Smooth muscle cell (in vitro differentiated cells): ENCODE measurements around the gene ICA1. TPM values are rescaled to one million over a fixed set of nuclear protein-coding genes. Genes with fewer than 3 reads are reported as not detected.
A peak's percentile ranks its signal among the peaks of the same experiment; 100 is the strongest.
"Not testable (repeated sequence)": the region's sequence is repeated elsewhere in the genome, so short reads cannot be mapped to it uniquely, and the experiment has no call there.

Experiments
- DNase-seq: peaks from one replicate; lab custom pipeline; 2025; ENCODE audit not compliant: unreplicated experiment; lab: John Stamatoyannopoulos, UW
- H2AFZ ChIP-seq: fragments of 200-600 bp; sonication (generic); 2 replicates; pipeline ENCODE4 v1.6.0; 2016; ENCODE audit warnings: antibody characterized with exemption, low read depth, mild to moderate bottlenecking
- H3F3A ChIP-seq: fragments of 200-600 bp; sonication (generic); 2 replicates; pipeline ENCODE4 v1.6.0; 2017; ENCODE audit warnings: antibody characterized with exemption, low read depth
- H3K27ac ChIP-seq: fragments of 200-600 bp; sonication (generic); 2 replicates; pipeline ENCODE4 v1.5.1; 2016; ENCODE audit warnings: low read depth, mild to moderate bottlenecking
- H3K27me3 ChIP-seq: fragments of 200-600 bp; sonication (generic); 2 replicates; pipeline ENCODE4 v1.6.1; 2016; ENCODE audit warnings: low read depth, mild to moderate bottlenecking
- H3K36me3 ChIP-seq: fragments of 200-600 bp; sonication (generic); 2 replicates; pipeline ENCODE4 v1.5.1; 2016; ENCODE audit warnings: low read depth
- H3K4me1 ChIP-seq: fragments of 200-600 bp; sonication (generic); 2 replicates; pipeline ENCODE4 v1.5.1; 2016; ENCODE audit warnings: low read depth
- H3K4me2 ChIP-seq: fragments of 200-600 bp; sonication (generic); 2 replicates; pipeline ENCODE4 v1.6.0; 2016; ENCODE audit warnings: mild to moderate bottlenecking
- H3K4me3 ChIP-seq: fragments of 200-600 bp; sonication (generic); 2 replicates; pipeline ENCODE4 v1.5.1; 2016; ENCODE audit warnings: mild to moderate bottlenecking
- H3K79me2 ChIP-seq: fragments of 200-600 bp; sonication (generic); 2 replicates; pipeline ENCODE4 v1.6.0; 2016; ENCODE audit warnings: low read depth, mild to moderate bottlenecking
- H3K9ac ChIP-seq: fragments of 200-600 bp; sonication (generic); 2 replicates; pipeline ENCODE4 v1.6.0; 2016; ENCODE audit warnings: low read depth
- H3K9me3 ChIP-seq: fragments of 200-600 bp; sonication (generic); replicated peaks from 2 replicates; pipeline ENCODE4 v1.5.1; 2016; ENCODE audit warnings: low read depth
- H4K20me1 ChIP-seq: fragments of 200-600 bp; sonication (generic); 2 replicates; pipeline ENCODE4 v1.6.0; 2016; ENCODE audit warnings: low read depth
- WGBS: methylation state at CpG from one replicate; pipeline ENCODE4 v1.1.7; 2016; ENCODE audit warnings: low lambda C conversion rate; 5-methylcytosine and 5-hydroxymethylcytosine counted together
- polyA plus RNA-seq: library from polyadenylated mRNA; unstranded; fragments of >200 nt; fragmentation: Nextera tagmentation; extraction: Ambion mirVana; gene quantifications from 2 replicates; pipeline ENCODE4 v1.2.1, GENCODE V29; 2016
- small RNA-seq: library from RNA; depleted of rRNA; stranded (forward); fragments of <200 nt; gene quantifications from one replicate; pipeline ENCODE3, GENCODE V24; 2014
- total RNA-seq: library from RNA; depleted of rRNA; stranded (reverse); fragments of >200 nt; gene quantifications from 2 replicates; pipeline ENCODE4 v1.2.3, GENCODE V29; 2014
- TF ChIP-seq, protein P1 (sequence below): fragments of 200-600 bp; sonication (generic); IDR thresholded peaks from 2 replicates; pipeline ENCODE4 v1.5.1; 2017; ENCODE audit warnings: borderline replicate concordance, mild to moderate bottlenecking, antibody characterized with exemption; ENCODE audit not compliant: insufficient read depth, poor library complexity, severe bottlenecking

The ICA1 gene
- total and polyA plus RNA-seq, 2 experiments from 2014 or later: 4.3 to 5.0 TPM

DNA sequence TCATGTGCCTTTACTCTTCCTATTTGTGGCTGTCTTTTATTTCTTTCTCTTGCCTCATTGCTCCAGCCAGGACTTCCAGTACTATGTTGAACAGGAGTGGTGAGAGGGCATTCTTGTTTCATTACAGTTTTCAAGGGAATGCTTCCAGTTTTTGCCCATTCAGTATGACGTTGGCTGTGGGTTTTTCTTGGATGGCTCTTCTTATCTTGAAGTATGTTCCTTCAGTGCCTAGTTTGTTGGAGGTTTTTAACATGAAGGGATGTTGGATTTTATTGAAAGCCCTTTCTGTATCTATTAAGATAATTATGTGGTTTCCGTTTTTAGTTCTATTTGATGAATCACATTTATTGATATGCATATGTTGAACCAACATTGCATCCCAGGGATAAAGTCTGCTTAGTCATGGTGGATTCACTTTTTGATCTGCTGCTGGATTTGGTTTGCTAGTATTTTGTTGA lies 196.6 kb downstream of the ICA1 start:
- Histone ChIP-seq H3K79me2 (peaks cover 18% of the 10 kb centered on the region), H3F3A (peaks cover 8% of the 10 kb centered on the region), H3K4me3 (no peak overlapping the region), H3K4me1 (peaks cover 12% of the 10 kb centered on the region), H3K4me2 (peak overlapping the region; percentile 60), H3K9ac (peak overlapping the region; percentile 48), H3K27me3 (no peaks in the 10 kb centered on the region), H2AFZ (no peak overlapping the region), H3K36me3 (no peaks in the 10 kb centered on the region), H3K27ac (peak overlapping the region; percentile 93), H4K20me1 (no peaks in the 10 kb centered on the region), H3K9me3 (no peaks in the 10 kb centered on the region)
- 37% methylated on average over 2 of the region's 2 CpGs for WGBS
- TF ChIP-seq, protein P1, sequence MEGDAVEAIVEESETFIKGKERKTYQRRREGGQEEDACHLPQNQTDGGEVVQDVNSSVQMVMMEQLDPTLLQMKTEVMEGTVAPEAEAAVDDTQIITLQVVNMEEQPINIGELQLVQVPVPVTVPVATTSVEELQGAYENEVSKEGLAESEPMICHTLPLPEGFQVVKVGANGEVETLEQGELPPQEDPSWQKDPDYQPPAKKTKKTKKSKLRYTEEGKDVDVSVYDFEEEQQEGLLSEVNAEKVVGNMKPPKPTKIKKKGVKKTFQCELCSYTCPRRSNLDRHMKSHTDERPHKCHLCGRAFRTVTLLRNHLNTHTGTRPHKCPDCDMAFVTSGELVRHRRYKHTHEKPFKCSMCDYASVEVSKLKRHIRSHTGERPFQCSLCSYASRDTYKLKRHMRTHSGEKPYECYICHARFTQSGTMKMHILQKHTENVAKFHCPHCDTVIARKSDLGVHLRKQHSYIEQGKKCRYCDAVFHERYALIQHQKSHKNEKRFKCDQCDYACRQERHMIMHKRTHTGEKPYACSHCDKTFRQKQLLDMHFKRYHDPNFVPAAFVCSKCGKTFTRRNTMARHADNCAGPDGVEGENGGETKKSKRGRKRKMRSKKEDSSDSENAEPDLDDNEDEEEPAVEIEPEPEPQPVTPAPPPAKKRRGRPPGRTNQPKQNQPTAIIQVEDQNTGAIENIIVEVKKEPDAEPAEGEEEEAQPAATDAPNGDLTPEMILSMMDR: no peak
- no peak for DNase-seq

DNA sequence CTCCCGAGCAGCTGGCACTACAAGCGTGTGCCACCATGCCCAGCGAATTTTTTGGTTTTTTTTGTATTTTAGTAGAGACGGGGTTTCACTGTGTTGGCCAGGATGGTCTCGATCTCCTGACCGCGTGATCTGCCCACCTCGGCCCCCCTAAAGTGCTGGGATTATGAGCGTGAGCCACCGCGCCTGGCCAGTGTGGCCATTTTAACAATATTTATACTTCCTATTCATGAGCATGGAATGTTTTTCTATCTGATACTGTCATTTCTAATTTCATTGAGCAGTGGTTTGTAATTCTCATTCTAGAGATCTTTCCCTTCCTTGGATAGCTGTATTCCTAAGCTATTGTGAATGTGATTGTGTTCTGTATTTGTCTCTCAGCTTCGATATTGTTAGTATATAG lies 197.1 kb downstream of the ICA1 start:
- Histone ChIP-seq H3K27me3 (no peaks in the 10 kb centered on the region), H3K9ac (peak overlapping the region; percentile 48), H3K4me1 (peaks cover 12% of the 10 kb centered on the region), H3K4me2 (peak overlapping the region; percentile 60), H3F3A (peaks cover 8% of the 10 kb centered on the region), H2AFZ (no peak overlapping the region), H3K9me3 (no peaks in the 10 kb centered on the region), H4K20me1 (no peaks in the 10 kb centered on the region), H3K4me3 (no peak overlapping the region), H3K36me3 (no peaks in the 10 kb centered on the region), H3K79me2 (peaks cover 18% of the 10 kb centered on the region), H3K27ac (peak overlapping the region; percentile 93)
- WGBS: 77% methylated on average over 12 of the region's 12 CpGs
- TF ChIP-seq, protein P1: no peak
- DNase-seq: no peak

DNA sequence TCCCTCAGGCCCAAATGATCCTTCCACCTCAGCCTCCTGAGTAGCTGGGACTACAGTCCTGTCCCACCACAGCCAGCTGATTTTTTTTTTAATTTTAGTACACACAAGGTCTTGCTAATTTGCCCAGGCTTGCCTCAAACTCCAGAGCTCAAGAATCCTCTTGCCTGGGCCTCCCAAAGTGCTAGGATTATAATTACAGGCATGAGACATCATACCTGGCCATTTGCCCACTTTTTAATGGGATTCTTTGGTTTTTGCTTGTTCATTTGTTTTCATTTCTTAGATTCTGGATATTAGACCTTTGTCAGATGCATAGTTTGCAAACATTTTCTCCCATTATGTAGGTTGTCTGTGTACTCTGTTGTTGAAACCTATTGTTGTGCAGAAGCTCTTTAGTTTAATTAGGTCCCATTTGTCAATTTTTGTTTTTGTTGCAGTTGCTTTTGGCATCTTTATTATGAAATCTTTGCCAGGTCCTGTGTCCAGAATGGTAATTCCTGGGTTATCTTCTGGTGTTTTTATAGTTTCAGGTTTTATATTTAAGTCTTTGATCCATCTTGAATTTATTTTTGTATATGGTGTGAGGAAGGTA lies 198.2 kb downstream of the ICA1 start:
- Histone ChIP-seq H3K9ac (no peak overlapping the region), H3K4me3 (no peak overlapping the region), H3K27ac (peak overlapping the region; percentile 93), H3K9me3 (no peaks in the 10 kb centered on the region), H3K79me2 (peaks cover 18% of the 10 kb centered on the region), H4K20me1 (no peaks in the 10 kb centered on the region), H3K4me2 (no peak overlapping the region), H3K27me3 (no peaks in the 10 kb centered on the region), H3K36me3 (no peaks in the 10 kb centered on the region), H3K4me1 (peaks cover 12% of the 10 kb centered on the region), H3F3A (peaks cover 8% of the 10 kb centered on the region), H2AFZ (no peak overlapping the region)
- TF ChIP-seq, protein P1: no peak
- no peak for DNase-seq

DNA sequence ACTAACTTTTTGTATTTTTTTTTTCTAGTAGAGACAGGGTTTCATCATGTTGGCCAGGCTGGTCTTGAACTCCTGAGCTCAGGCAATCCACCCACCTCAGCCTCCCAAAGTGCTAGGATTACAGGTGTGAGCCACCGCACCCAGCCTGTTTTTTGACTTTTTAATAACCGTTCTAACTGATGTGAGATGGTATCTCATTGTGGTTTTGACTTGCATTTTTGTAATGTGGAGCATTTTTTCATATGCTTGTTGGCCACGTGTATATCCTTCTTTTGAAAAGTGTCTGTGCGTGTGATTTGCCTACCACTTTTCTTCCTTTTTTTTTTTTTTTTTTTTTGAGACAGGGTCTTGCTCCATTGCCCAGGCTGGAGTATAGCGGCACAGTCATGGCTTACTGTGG lies 198.7 kb downstream of the ICA1 start:
- H3K36me3 ChIP-seq, H3K27me3 ChIP-seq, H3F3A ChIP-seq, H3K4me2 ChIP-seq, H3K9me3 ChIP-seq, H3K9ac ChIP-seq, H2AFZ ChIP-seq, H4K20me1 ChIP-seq, H3K4me3 ChIP-seq, DNase-seq: not testable (repeated sequence)
- WGBS: 78% methylated on average over 5 of the region's 5 CpGs
- Histone ChIP-seq H3K79me2 (peaks cover 18% of the 10 kb centered on the region), H3K27ac (peak overlapping the region; percentile 93), H3K4me1 (peaks cover 12% of the 10 kb centered on the region)

Small RNA genes lying within 50 kb of the gene (small RNA-seq; reads per million reads assigned to genes)
- gene AC007009.1: not detected

Other genes with a start within 250 kb of the ICA1 start
- 0.63 and 2.7 TPM in 2 replicates for gene NXPH1, start 171.4 kb upstream of the ICA1 start, total RNA-seq
- 0.43 TPM in 1 of 2 replicates, not detected in the other for gene NXPH1, start 171.4 kb upstream of the ICA1 start, polyA plus RNA-seq